Progenitor cell of endocrine pancreas (in vitro differentiated cells): ENCODE results near the gene ZNF775. TPM values are rescaled to one million over a fixed set of nuclear protein-coding genes. Genes with fewer than 3 reads are reported as not detected.

Experiments
- DNase-seq: peaks from one replicate; pipeline ENCODE4 v3.0.0; 2021; ENCODE audit warnings: low spot score; ENCODE audit not compliant: unreplicated experiment
- H3K27ac Mint-ChIP-seq: 2 replicates; pipeline ENCODE4 v1.8.0; 2021; ENCODE audit warnings: mild to moderate bottlenecking, moderate library complexity, mixed read lengths
- H3K27me3 Mint-ChIP-seq: 2 replicates; pipeline ENCODE4 v1.8.0; 2021; ENCODE audit warnings: mixed read lengths
- H3K36me3 Mint-ChIP-seq: 2 replicates; pipeline ENCODE4 v1.8.0; 2022; ENCODE audit warnings: mixed read lengths; ENCODE audit not compliant: insufficient read depth
- H3K4me1 Mint-ChIP-seq: 2 replicates; pipeline ENCODE4 v1.8.0; 2021; ENCODE audit warnings: low read depth, mixed read lengths
- H3K4me3 Mint-ChIP-seq: 2 replicates; pipeline ENCODE4 v1.8.0; 2021; ENCODE audit warnings: low read depth, mild to moderate bottlenecking, moderate library complexity, mixed read lengths
- H3K9me3 Mint-ChIP-seq: 2 replicates; pipeline ENCODE4 v1.8.0; 2021; ENCODE audit warnings: low read depth, mixed read lengths
- CTCF ChIP-seq: fragments of 200-600 bp; sonication (generic); IDR thresholded peaks from one replicate; pipeline ENCODE4 v1.5.0; 2021; ENCODE audit warnings: antibody characterized with exemption, mild to moderate bottlenecking; ENCODE audit not compliant: unreplicated experiment
- total RNA-seq: library from RNA; stranded (reverse); gene quantifications from 2 replicates; pipeline ENCODE4 v1.2.1, GENCODE V29; 2021

The ZNF775 gene
- total RNA-seq, 1 donor from 2014 or later, result 10.8 TPM

GRCh38 chr7:150337659-150338081 lies 41.5 kb upstream of the ZNF775 start:
- Mint-ChIP-seq H3K27me3 (peaks cover 28% of the 10 kb centered on the region), H3K4me3 (no peak overlapping the region), H3K4me1 (peaks cover 21% of the 10 kb centered on the region), H3K27ac (no peak overlapping the region), H3K36me3 (no peaks in the 10 kb centered on the region), H3K9me3 (no peaks in the 10 kb centered on the region)
- DNase-seq, result no peak
- no peak for TF ChIP-seq CTCF

DNA sequence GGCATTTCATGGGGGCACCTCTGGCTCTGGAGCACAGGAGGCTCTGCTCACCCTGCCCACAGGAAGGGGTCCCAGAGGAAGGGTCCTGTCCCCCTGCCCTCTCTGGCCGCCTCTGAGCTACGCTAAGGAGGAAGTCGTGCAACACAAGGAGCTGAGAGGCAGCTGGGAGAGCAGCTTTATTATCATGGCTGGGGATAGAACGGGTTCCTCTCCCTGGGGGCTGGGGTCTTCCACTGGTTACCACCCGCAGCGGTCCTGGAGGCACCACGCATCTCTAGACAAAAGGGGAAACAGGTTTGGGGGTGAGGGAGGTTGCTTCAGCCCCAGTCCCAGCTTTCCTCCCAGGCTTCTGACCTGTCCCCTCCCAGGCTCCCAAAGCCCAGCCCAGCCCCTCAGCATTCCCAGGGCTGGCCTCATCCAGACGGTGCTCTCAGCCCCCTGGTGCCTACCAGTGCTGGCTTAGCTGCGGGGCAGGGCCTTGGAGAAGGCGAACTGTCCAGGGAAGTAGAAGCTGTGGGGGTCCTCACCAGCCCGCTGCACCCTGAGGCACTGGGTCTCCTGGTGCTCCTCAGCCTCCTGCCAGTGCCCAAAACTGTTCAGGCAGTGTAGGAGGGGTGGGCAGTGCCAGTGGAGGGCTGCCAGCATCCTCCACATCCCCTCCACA lies 40.8 kb upstream of the ZNF775 start:
- H3K27me3 Mint-ChIP-seq, result peaks cover 34% of the 10 kb centered on the region
- no peak overlapping the region for H3K4me3 Mint-ChIP-seq
- no peaks in the 10 kb centered on the region for H3K36me3 Mint-ChIP-seq
- peaks cover 21% of the 10 kb centered on the region for H3K4me1 Mint-ChIP-seq
- no peaks in the 10 kb centered on the region for H3K9me3 Mint-ChIP-seq
- no peak for TF ChIP-seq CTCF
- no peak for DNase-seq
- no peak overlapping the region for H3K27ac Mint-ChIP-seq

GRCh38 chr7:150339409-150339809 lies 39.7 kb upstream of the ZNF775 start:
- H3K36me3 Mint-ChIP-seq, result no peaks in the 10 kb centered on the region

GRCh38 chr7:150340024-150340749 lies 38.9 kb upstream of the ZNF775 start:
- Mint-ChIP-seq H3K27ac (peak overlapping the region; percentile 64), H3K36me3 (no peaks in the 10 kb centered on the region), H3K4me3 (peak overlapping the region; percentile 29), H3K9me3 (no peaks in the 10 kb centered on the region), H3K27me3 (peaks cover 41% of the 10 kb centered on the region), H3K4me1 (peaks cover 19% of the 10 kb centered on the region)
- peak; percentile 19 for DNase-seq
- TF ChIP-seq CTCF, result no peak

More at GRCh38 chr7:150339409-150339809, 39.7 kb upstream of the ZNF775 start:
- DNase-seq, result no peak
- Mint-ChIP-seq H3K9me3 (no peaks in the 10 kb centered on the region), H3K27ac (no peak overlapping the region), H3K4me1 (peaks cover 21% of the 10 kb centered on the region), H3K27me3 (peaks cover 41% of the 10 kb centered on the region), H3K4me3 (no peak overlapping the region)
- no peak for TF ChIP-seq CTCF

DNA sequence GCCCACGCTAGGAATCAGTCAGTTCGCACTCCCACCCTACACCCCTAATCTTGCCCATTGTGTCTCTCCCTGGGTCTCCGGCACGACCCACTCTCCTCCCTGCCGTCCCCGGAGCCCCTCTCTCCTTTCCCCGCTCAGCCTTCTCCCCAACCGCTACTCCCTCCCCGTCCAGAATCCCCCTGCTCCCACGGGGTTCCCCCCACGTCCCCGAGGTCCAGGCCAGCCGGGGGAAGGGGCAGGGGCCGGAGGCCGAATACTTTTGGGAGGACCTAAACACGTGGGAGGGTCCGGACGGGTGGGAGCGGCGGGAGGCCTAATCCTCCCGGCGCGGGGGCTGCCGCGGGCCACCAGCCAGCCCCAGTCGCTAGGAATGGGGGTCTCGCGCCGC lies 38.3 kb upstream of the ZNF775 start:
- no peak overlapping the region for H3K27ac Mint-ChIP-seq
- H3K4me1 Mint-ChIP-seq, result peaks cover 13% of the 10 kb centered on the region
- peak overlapping the region; percentile 58 for H3K4me3 Mint-ChIP-seq
- no peak for DNase-seq
- H3K27me3 Mint-ChIP-seq, result peaks cover 41% of the 10 kb centered on the region
- no peaks in the 10 kb centered on the region for H3K36me3 Mint-ChIP-seq
- no peaks in the 10 kb centered on the region for H3K9me3 Mint-ChIP-seq
- TF ChIP-seq CTCF, result no peak
